H1 (cell line): Measurements from ENCODE around the gene OR56A3. TPM values are rescaled to one million over a fixed set of nuclear protein-coding genes. Genes with fewer than 3 reads are reported as not detected.

Experiments used
- CTCF ChIA-PET: fragments of 300-600 bp; sonication (Branson Sonifier 250); formaldehyde crosslinking; loops from one replicate; lab custom pipeline; 2021; ENCODE audit not compliant: partially characterized antibody; lab: Charles Lee
- POLR2A ChIA-PET: fragments of 300-600 bp; sonication (Branson Sonifier 250); formaldehyde crosslinking; loops from one replicate; lab custom pipeline; 2021; ENCODE audit warnings: inconsistent platforms; ENCODE audit not compliant: partially characterized antibody; lab: Charles Lee
- DNase-seq, 2 experiments: peaks; one replicate each; pipeline versions ENCODE4 v3.0.0 to v3.0.0-alpha.2; 2010 to 2022; ENCODE audit warnings: low spot score in 2 of 2, low read depth in 1 of 2, mixed read lengths in 1 of 2
- FAIRE-seq: peaks from 2 replicates; lab custom pipeline; 2011; peaks lifted over from hg19 to GRCh38; lab: Jason Lieb, UNC
- H2AFZ ChIP-seq: 2 replicates; pipeline ENCODE4 v1.8.1; 2012; ENCODE audit warnings: low read length, inconsistent platforms
- H2AK5ac ChIP-seq: 2 replicates; pipeline ENCODE4 v1.6.1; 2013; ENCODE audit warnings: low read depth, low read length
- H2BK120ac ChIP-seq: replicated peaks from 2 replicates; pipeline ENCODE3; 2013; ENCODE audit warnings: low read depth, low read length, inconsistent platforms
- H2BK12ac ChIP-seq: 2 replicates; pipeline ENCODE4 v1.6.1; 2013; ENCODE audit warnings: low read depth, low read length
- H2BK15ac ChIP-seq: 2 replicates; pipeline ENCODE4 v1.6.1; 2013; ENCODE audit warnings: low read length
- H2BK20ac ChIP-seq: 2 replicates; pipeline ENCODE4 v1.6.1; 2013; ENCODE audit warnings: low read length
- H2BK5ac ChIP-seq: 2 replicates; pipeline ENCODE4 v1.6.1; 2013; ENCODE audit warnings: low read depth, low read length
- H3K14ac ChIP-seq: 2 replicates; pipeline ENCODE4 v1.6.1; 2013; ENCODE audit warnings: inconsistent platforms; ENCODE audit not compliant: insufficient read length
- H3K18ac ChIP-seq: 2 replicates; pipeline ENCODE4 v1.6.1; 2013; ENCODE audit warnings: low read length; ENCODE audit errors: extremely low read depth
- H3K23ac ChIP-seq: 2 replicates; pipeline ENCODE4 v1.6.1; 2013; ENCODE audit warnings: inconsistent platforms; ENCODE audit not compliant: insufficient read length
- H3K23me2 ChIP-seq: 2 replicates; pipeline ENCODE4 v1.6.1; 2013; ENCODE audit warnings: low read depth, low read length
- H3K27ac ChIP-seq: 2 replicates; pipeline ENCODE4 v1.6.1; 2011; ENCODE audit warnings: low read depth, low read length, inconsistent platforms
- H3K27me3 ChIP-seq, 4 experiments: replicated peaks in 1 of 4; 1 replicate in 1 of 4; 2 replicates in 3 of 4; pipeline versions ENCODE4 v1.6.1 to v1.8.1; 2011 to 2013; ENCODE audit warnings: low read length in 3 of 4, mild to moderate bottlenecking in 3 of 4, inconsistent platforms in 2 of 4, mixed read lengths in 2 of 4, moderate library complexity in 1 of 4; ENCODE audit not compliant: control insufficient read depth in 3 of 4, insufficient read depth in 3 of 4; ENCODE audit errors: extremely low read depth in 1 of 4
- H3K36me3 ChIP-seq, 4 experiments: 2 replicates each; pipeline versions ENCODE4 v1.6.1 to v1.8.1; 2011 to 2013; ENCODE audit warnings: mild to moderate bottlenecking in 4 of 4, low read length in 3 of 4, moderate library complexity in 2 of 4, control low read depth in 1 of 4, inconsistent platforms in 1 of 4; ENCODE audit not compliant: insufficient read depth in 4 of 4, control insufficient read depth in 2 of 4
- H3K4ac ChIP-seq: replicated peaks from 2 replicates; pipeline ENCODE3; 2013; ENCODE audit warnings: low read length, low read depth, mixed read lengths, inconsistent platforms; ENCODE audit not compliant: insufficient read length
- H3K4me1 ChIP-seq, 4 experiments: replicated peaks in 1 of 4; 1 replicate in 1 of 4; 2 replicates in 3 of 4; pipeline versions ENCODE4 v1.6.1 to v1.8.1; 2011 to 2013; ENCODE audit warnings: low read length in 3 of 4, inconsistent platforms in 2 of 4, mixed read lengths in 1 of 4; ENCODE audit not compliant: insufficient read depth in 4 of 4, control insufficient read depth in 3 of 4
- H3K4me2 ChIP-seq, 2 experiments: 2 replicates each; pipeline versions ENCODE4 v1.6.1 to v1.8.1; 2011 to 2013; ENCODE audit warnings: low read depth in 2 of 2, low read length in 2 of 2, control low read depth in 1 of 2, inconsistent platforms in 1 of 2, mild to moderate bottlenecking in 1 of 2; ENCODE audit not compliant: insufficient read depth in 1 of 2
- H3K4me3 ChIP-seq, 4 experiments: fragments of 200-600, 300-600 bp in 1 of 4; sonication (generic), shearing (Covaris generic), sonication (Bioruptor Twin) in 1 of 4; 2 replicates each; pipeline versions ENCODE4 v1.5.1 to v1.8.1; 2011 to 2016; ENCODE audit warnings: low read length in 4 of 4, low read depth in 3 of 4, control low read depth in 2 of 4, inconsistent platforms in 2 of 4, mild to moderate bottlenecking in 2 of 4, mixed read lengths in 1 of 4, moderate library complexity in 1 of 4; ENCODE audit not compliant: insufficient read depth in 2 of 4; ENCODE audit errors: extremely low read depth in 1 of 4
- H3K56ac ChIP-seq: replicated peaks from 2 replicates; pipeline ENCODE3; 2013; ENCODE audit warnings: low read depth, mild to moderate bottlenecking, mixed read lengths, low read length, inconsistent platforms; ENCODE audit not compliant: insufficient read length
- H3K79me1 ChIP-seq: 2 replicates; pipeline ENCODE4 v1.6.1; 2013; ENCODE audit warnings: low read depth, low read length, control low read depth
- H3K79me2 ChIP-seq, 2 experiments: 2 replicates each; pipeline versions ENCODE4 v1.6.1 to v1.8.1; 2012 to 2013; ENCODE audit warnings: low read length in 2 of 2, mild to moderate bottlenecking in 2 of 2, inconsistent platforms in 1 of 2; ENCODE audit not compliant: insufficient read depth in 2 of 2, control insufficient read depth in 1 of 2
- H3K9ac ChIP-seq, 4 experiments: replicated peaks in 1 of 4; 1 replicate in 1 of 4; 2 replicates in 3 of 4; pipeline versions ENCODE4 v1.6.1 to v1.8.1; 2011 to 2013; ENCODE audit warnings: low read depth in 3 of 4, low read length in 3 of 4, control low read depth in 2 of 4, mild to moderate bottlenecking in 2 of 4, moderate library complexity in 2 of 4, inconsistent platforms in 1 of 4; ENCODE audit errors: extremely low read depth in 1 of 4
- H3K9me3 ChIP-seq, 2 experiments: 2 replicates each; pipeline versions ENCODE4 v1.6.1 to v1.8.1; 2012 to 2013; ENCODE audit warnings: mild to moderate bottlenecking in 2 of 2, moderate library complexity in 2 of 2, control low read depth in 1 of 2, inconsistent platforms in 1 of 2, low read depth in 1 of 2, low read length in 1 of 2, mixed read lengths in 1 of 2; ENCODE audit not compliant: insufficient read depth in 2 of 2
- H4K20me1 ChIP-seq, 2 experiments: replicated peaks in 1 of 2; 2 replicates each; pipeline versions ENCODE3 to v1.8.1; 2011 to 2013; ENCODE audit warnings: inconsistent platforms in 2 of 2, low read length in 2 of 2, mild to moderate bottlenecking in 1 of 2; ENCODE audit not compliant: insufficient read depth in 2 of 2, control insufficient read depth in 1 of 2
- H4K5ac ChIP-seq: 2 replicates; pipeline ENCODE4 v1.6.1; 2013; ENCODE audit warnings: low read length, low read depth, mixed read lengths, inconsistent platforms; ENCODE audit not compliant: insufficient read length
- H4K8ac ChIP-seq: 2 replicates; pipeline ENCODE4 v1.8.0; 2013; ENCODE audit warnings: mild to moderate bottlenecking, moderate library complexity, low read length, inconsistent platforms; ENCODE audit not compliant: insufficient read depth; ENCODE audit errors: extremely low read depth
- H4K91ac ChIP-seq: replicated peaks from 2 replicates; pipeline ENCODE3; 2013; ENCODE audit warnings: low read length, mixed read lengths, inconsistent platforms; ENCODE audit not compliant: insufficient read length
- FOSL1 ChIP-seq: IDR thresholded peaks from 2 replicates; pipeline ENCODE4 v1.6.1; 2011; ENCODE audit warnings: mild to moderate bottlenecking, low read depth, low read length, moderate library complexity; ENCODE audit not compliant: insufficient read depth
- NRF1 ChIP-seq: IDR thresholded peaks from 2 replicates; pipeline ENCODE4 v1.6.1; 2011; ENCODE audit warnings: mild to moderate bottlenecking, low read depth, low read length, improper control_type of control experiment
- WGBS, 2 experiments: shearing (Covaris generic) in 1 of 2; methylation state at CpG; one replicate each; pipeline versions ENCODE4 v1.1.6 to v1.1.7; 2013 to 2015; ENCODE audit warnings: low lambda C conversion rate in 2 of 2, mixed read lengths in 2 of 2, inconsistent platforms in 1 of 2, low coverage in 1 of 2, missing lambda C conversion rate in 1 of 2; ENCODE audit not compliant: insufficient replicate concordance in 2 of 2, insufficient coverage in 1 of 2, insufficient read length in 1 of 2; ENCODE audit errors: extremely low coverage in 1 of 2, missing lambda C conversion rate in 1 of 2; 5-methylcytosine and 5-hydroxymethylcytosine counted together
- polyA plus RNA-seq, 7 experiments: library from polyadenylated mRNA; depleted of rRNA in 3 of 7; stranded (reverse) in 5 of 7; unstranded in 2 of 7; fragments of >200 nt in 5 of 7; fragments of 200-250 nt in 2 of 7; gene quantifications; 1 replicate in 5 of 7; 2 replicates in 1 of 7; 4 replicates in 1 of 7; pipeline versions ENCODE4 v1.2.1 to v1.2.3, GENCODE V29; 2011 to 2013; ENCODE audit warnings: missing spikeins in 2 of 7, mixed read lengths in 2 of 7
- total RNA-seq: library from RNA; stranded (reverse); fragmentation: NEBNext Ultra II Directional; extraction: Animal tissue kit (Norgen Biotek cat#: 25700); gene quantifications from 2 replicates; pipeline ENCODE4 v1.2.1, GENCODE V29; 2021

Gene OR56A3
- total and polyA plus RNA-seq, 2 of the 8 experiments (the other 6 are each of a cell fraction or from before 2014, with no cell fraction given), result not detected

GRCh38 chr11:5933116-5933515 is 8.9 kb upstream of the OR56A3 start:
- Histone ChIP-seq H3K4me2 (no peak overlapping the region), H3K27me3 (no peaks in the 10 kb centered on the region; a peak in 2 of 7 replicates), H4K20me1 (no peaks in the 10 kb centered on the region), H3K4me1 (no peaks in the 10 kb centered on the region), H2BK5ac (no peak overlapping the region), H4K91ac (no peak overlapping the region), H3K14ac (no peak overlapping the region), H2BK120ac (no peak overlapping the region), H3K56ac (no peak overlapping the region), H3K23ac (no peak overlapping the region), H3K79me2 (no peaks in the 10 kb centered on the region), H3K36me3 (no peaks in the 10 kb centered on the region), H2BK15ac (no peak overlapping the region), H2AK5ac (no peak overlapping the region), H3K9me3 (peaks cover 0 to 10% of the 10 kb centered on the region in 2 experiments; a peak in 2 of 4 replicates), H2AFZ (no peak overlapping the region), H2BK20ac (no peak overlapping the region), H3K18ac (no peak overlapping the region), H3K27ac (no peak overlapping the region), H3K23me2 (0 out of 2 replicates have a peak, but pooled peaks cover 1% of the 10 kb centered on the region), H3K9ac (no peak overlapping the region), H3K4me3 (no peak overlapping the region), H4K8ac (no peak overlapping the region), H3K4ac (no peak overlapping the region), H2BK12ac (no peak overlapping the region), H4K5ac (no peak overlapping the region), H3K79me1 (no peaks in the 10 kb centered on the region)
- TF ChIP-seq FOSL1 (no peak), NRF1 (no peak)
- ChIA-PET CTCF (no interaction called here), POLR2A (no interaction called here)
- FAIRE-seq, result no peak
- no peak for DNase-seq
- 90% methylated on average over 10 of the region's 10 CpGs; no CpG with 5 or more reads in 1 of the 2 experiments for WGBS, 2 experiments
